GM12875 (cell line): Measurements from ENCODE around the gene PRKCA.

Experiments used
- H3K4me3 ChIP-seq: one replicate; pipeline ENCODE4 v1.5.1; 2011; ENCODE audit warnings: low read depth, low read length, control low read depth
- CTCF ChIP-seq: IDR thresholded peaks from 2 replicates; pipeline ENCODE4 v1.5.1; 2011; ENCODE audit warnings: low read depth, mild to moderate bottlenecking, control low read depth, inconsistent platforms, low read length, moderate library complexity, borderline replicate concordance; ENCODE audit not compliant: insufficient read depth

The PRKCA gene

DNA sequence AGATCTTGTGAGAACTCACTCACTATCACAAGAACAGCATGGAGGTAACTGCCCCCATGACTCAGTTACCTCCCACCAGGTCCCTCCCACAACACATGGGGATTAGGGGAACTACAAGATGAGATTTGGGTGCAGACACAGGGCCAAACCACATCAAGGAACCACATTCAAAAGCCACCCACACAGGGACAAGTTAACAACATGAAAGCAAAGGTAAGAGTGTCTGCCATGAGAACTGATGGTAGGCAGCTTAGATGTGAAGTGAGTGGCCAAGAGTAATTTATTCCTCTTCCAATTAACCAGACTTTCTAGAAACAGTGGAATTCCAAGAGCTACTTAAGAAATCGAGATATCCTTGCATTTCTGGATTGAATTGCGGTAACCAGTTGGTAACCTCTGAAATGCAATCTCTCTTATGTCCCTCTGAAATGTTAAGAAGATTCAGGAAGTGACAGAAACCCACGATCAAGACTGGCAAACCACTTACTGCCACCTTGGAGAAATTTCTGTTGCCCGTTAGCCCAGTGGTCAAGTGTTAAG, 365.1 kb downstream of the PRKCA start:
- TF ChIP-seq CTCF = no peak
- no peak overlapping the region for H3K4me3 ChIP-seq

- H3K4me3 ChIP-seq = no peak overlapping the region
- TF ChIP-seq CTCF = no peak
Observed at GRCh38 chr17:66670206-66670605, 367.8 kb downstream of the PRKCA start.

- no peak for TF ChIP-seq CTCF
Observed at GRCh38 chr17:66671156-66671555, 368.7 kb downstream of the PRKCA start.

DNA sequence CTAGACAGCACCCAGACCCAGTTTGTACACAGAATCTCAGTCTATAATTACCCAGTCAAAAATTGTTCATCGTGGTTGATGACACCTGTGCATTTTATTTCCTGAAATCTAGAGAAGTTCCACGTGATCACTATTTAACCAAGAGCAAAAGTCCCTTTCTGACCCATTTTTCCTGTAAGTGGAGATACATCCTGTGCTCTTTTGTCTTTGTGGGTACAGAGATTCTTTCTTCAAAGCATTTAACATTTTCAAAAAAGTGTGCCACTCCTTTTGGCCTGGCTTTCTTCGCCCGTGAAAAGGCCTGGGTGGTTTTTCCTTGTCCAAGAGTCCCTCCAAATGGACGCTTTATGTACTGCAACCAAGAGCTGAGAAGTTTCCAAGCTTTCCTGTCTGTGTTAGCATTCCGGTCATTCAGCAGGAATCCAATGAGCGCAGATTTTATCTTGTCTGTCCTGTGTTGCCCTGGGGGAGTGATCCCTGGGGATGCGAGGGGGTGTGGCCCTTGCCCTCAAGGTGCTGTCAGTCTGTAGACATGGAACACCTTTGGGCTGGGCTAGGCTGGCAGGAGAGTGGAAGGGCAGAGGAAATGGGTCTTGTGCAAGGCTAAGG, 371.4 kb downstream of the PRKCA start:
- H3K4me3 ChIP-seq = no peak overlapping the region
- TF ChIP-seq CTCF = 0 out of 2 replicates have a peak, but pooled peaks have one; percentile 28

More at GRCh38 chr17:66671156-66671555, 368.7 kb downstream of the PRKCA start:
- H3K4me3 ChIP-seq = no peak overlapping the region

GRCh38 chr17:66675273-66675990, 373.0 kb downstream of the PRKCA start:
- H3K4me3 ChIP-seq = no peak overlapping the region
- no peak for TF ChIP-seq CTCF

- no peak for TF ChIP-seq CTCF
- H3K4me3 ChIP-seq = no peak overlapping the region
Observed at GRCh38 chr17:66675991-66676371, 373.6 kb downstream of the PRKCA start.

DNA sequence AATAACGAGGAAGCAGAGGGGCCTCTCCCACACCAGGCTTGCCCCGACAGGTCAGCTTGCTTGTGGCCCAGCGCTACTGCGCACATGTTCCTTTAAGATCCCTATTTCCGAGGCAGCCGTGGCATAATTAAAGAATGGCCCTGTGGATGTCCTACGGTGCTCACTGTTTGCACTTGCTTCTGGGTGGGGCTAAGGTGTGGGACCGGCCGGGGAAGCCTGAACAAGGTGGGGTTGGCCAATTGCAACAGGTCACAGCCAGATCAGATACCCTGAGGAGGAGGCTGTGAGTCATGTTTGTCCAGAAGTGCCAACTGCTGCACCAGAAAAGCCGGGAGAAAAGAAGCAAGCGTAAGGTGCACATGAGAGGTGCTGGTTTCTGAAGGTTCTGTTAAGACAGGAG, 374.0 kb downstream of the PRKCA start:
- TF ChIP-seq CTCF = no peak
- H3K4me3 ChIP-seq = no peak overlapping the region
